Muscle layer of duodenum (tissue), 2 donors: ENCODE data around the gene PDZK1IP1.
"Not testable (repeated sequence)": the region's sequence is repeated elsewhere in the genome, so short reads cannot be mapped to it uniquely, and the experiment has no call there.

Source experiments
- H3K27ac ChIP-seq: one replicate; pipeline ENCODE4 v1.7.0; 2013; ENCODE audit warnings: mild to moderate bottlenecking, low read length
- H3K27me3 ChIP-seq: one replicate; pipeline ENCODE4 v1.7.0; 2013; ENCODE audit warnings: low read depth, mild to moderate bottlenecking, control low read depth, low read length
- H3K36me3 ChIP-seq, 2 donors: one replicate each; pipeline ENCODE4 v1.7.0; 2013; ENCODE audit warnings: low read length in 2 of 2, control low read depth in 1 of 2, mild to moderate bottlenecking in 1 of 2; ENCODE audit not compliant: insufficient read depth in 2 of 2, control insufficient read depth in 1 of 2
- H3K4me1 ChIP-seq, 2 donors: one replicate each; pipeline ENCODE4 v1.7.0; 2013; ENCODE audit warnings: low read length in 2 of 2, mild to moderate bottlenecking in 2 of 2, control low read depth in 1 of 2, moderate library complexity in 1 of 2; ENCODE audit not compliant: insufficient read depth in 2 of 2, control insufficient read depth in 1 of 2
- H3K4me3 ChIP-seq, 2 donors: one replicate each; pipeline ENCODE4 v1.7.0; 2013; ENCODE audit warnings: low read length in 2 of 2, low read depth in 1 of 2, mild to moderate bottlenecking in 1 of 2
- H3K9me3 ChIP-seq, 2 donors: one replicate each; pipeline ENCODE4 v1.7.0; 2013; ENCODE audit warnings: low read length in 2 of 2, control low read depth in 1 of 2, mild to moderate bottlenecking in 1 of 2; ENCODE audit not compliant: control insufficient read depth in 1 of 2
- donor health status: healthy.

Gene PDZK1IP1

GRCh38 chr1:47146495-47146894, 43.3 kb downstream of the PDZK1IP1 start:
- not testable (repeated sequence) for H3K36me3 ChIP-seq, H3K27ac ChIP-seq, H3K9me3 ChIP-seq, H3K4me1 ChIP-seq, H3K4me3 ChIP-seq, H3K27me3 ChIP-seq

- not testable (repeated sequence) for H3K9me3 ChIP-seq, H3K4me1 ChIP-seq, H3K27me3 ChIP-seq, H3K27ac ChIP-seq, H3K4me3 ChIP-seq, H3K36me3 ChIP-seq
Measured at GRCh38 chr1:47143654-47144053, 46.2 kb downstream of the PDZK1IP1 start.

- not testable (repeated sequence) for H3K4me1 ChIP-seq, H3K4me3 ChIP-seq, H3K36me3 ChIP-seq, H3K27me3 ChIP-seq, H3K9me3 ChIP-seq, H3K27ac ChIP-seq
Measured at GRCh38 chr1:47140358-47140757, 49.5 kb downstream of the PDZK1IP1 start.

- Histone ChIP-seq H3K27me3 (no peaks in the 10 kb centered on the region), H3K36me3 (no peaks in the 10 kb centered on the region), H3K4me3 (no peak overlapping the region), H3K9me3 (no peaks in the 10 kb centered on the region), H3K27ac (no peak overlapping the region), H3K4me1 (no peaks in the 10 kb centered on the region)
Measured at GRCh38 chr1:47137925-47138615, 51.8 kb downstream of the PDZK1IP1 start.

GRCh38 chr1:47137198-47137597, 52.6 kb downstream of the PDZK1IP1 start, which contains the start of gene CYP4A22:
TSS of gene CYP4A22 (plus strand) at chr1:47137441. CDS start at chr1:47137486, 45 bp downstream.
- Histone ChIP-seq H3K9me3 (no peaks in the 10 kb centered on the region), H3K4me3 (no peak within 1 kb of the TSS), H3K27ac (no peak within 1 kb of the TSS), H3K27me3 (no peaks in the 10 kb centered on the region), H3K4me1 (no peaks in the 10 kb centered on the region), H3K36me3 (no peaks in the 10 kb centered on the region)
